Smooth muscle cell (in vitro differentiated cells): ENCODE results near the gene DYNC1H1. TPM values are rescaled to one million over a fixed set of nuclear protein-coding genes. Genes with fewer than 3 reads are reported as not detected.

ENCODE experiments used
- DNase-seq: peaks from one replicate; lab custom pipeline; 2025; ENCODE audit not compliant: unreplicated experiment; lab: John Stamatoyannopoulos, UW
- H2AFZ ChIP-seq: fragments of 200-600 bp; sonication (generic); 2 replicates; pipeline ENCODE4 v1.6.0; 2016; ENCODE audit warnings: antibody characterized with exemption, low read depth, mild to moderate bottlenecking
- H3F3A ChIP-seq: fragments of 200-600 bp; sonication (generic); 2 replicates; pipeline ENCODE4 v1.6.0; 2017; ENCODE audit warnings: antibody characterized with exemption, low read depth
- H3K27ac ChIP-seq: fragments of 200-600 bp; sonication (generic); 2 replicates; pipeline ENCODE4 v1.5.1; 2016; ENCODE audit warnings: low read depth, mild to moderate bottlenecking
- H3K27me3 ChIP-seq: fragments of 200-600 bp; sonication (generic); 2 replicates; pipeline ENCODE4 v1.6.1; 2016; ENCODE audit warnings: low read depth, mild to moderate bottlenecking
- H3K36me3 ChIP-seq: fragments of 200-600 bp; sonication (generic); 2 replicates; pipeline ENCODE4 v1.5.1; 2016; ENCODE audit warnings: low read depth
- H3K4me1 ChIP-seq: fragments of 200-600 bp; sonication (generic); 2 replicates; pipeline ENCODE4 v1.5.1; 2016; ENCODE audit warnings: low read depth
- H3K4me2 ChIP-seq: fragments of 200-600 bp; sonication (generic); 2 replicates; pipeline ENCODE4 v1.6.0; 2016; ENCODE audit warnings: mild to moderate bottlenecking
- H3K4me3 ChIP-seq: fragments of 200-600 bp; sonication (generic); 2 replicates; pipeline ENCODE4 v1.5.1; 2016; ENCODE audit warnings: mild to moderate bottlenecking
- H3K79me2 ChIP-seq: fragments of 200-600 bp; sonication (generic); 2 replicates; pipeline ENCODE4 v1.6.0; 2016; ENCODE audit warnings: low read depth, mild to moderate bottlenecking
- H3K9ac ChIP-seq: fragments of 200-600 bp; sonication (generic); 2 replicates; pipeline ENCODE4 v1.6.0; 2016; ENCODE audit warnings: low read depth
- H3K9me3 ChIP-seq: fragments of 200-600 bp; sonication (generic); replicated peaks from 2 replicates; pipeline ENCODE4 v1.5.1; 2016; ENCODE audit warnings: low read depth
- H4K20me1 ChIP-seq: fragments of 200-600 bp; sonication (generic); 2 replicates; pipeline ENCODE4 v1.6.0; 2016; ENCODE audit warnings: low read depth
- WGBS: methylation state at CpG from one replicate; pipeline ENCODE4 v1.1.7; 2016; ENCODE audit warnings: low lambda C conversion rate; 5-methylcytosine and 5-hydroxymethylcytosine counted together
- polyA plus RNA-seq: library from polyadenylated mRNA; unstranded; fragments of >200 nt; fragmentation: Nextera tagmentation; extraction: Ambion mirVana; gene quantifications from 2 replicates; pipeline ENCODE4 v1.2.1, GENCODE V29; 2016
- total RNA-seq: library from RNA; depleted of rRNA; stranded (reverse); fragments of >200 nt; gene quantifications from 2 replicates; pipeline ENCODE4 v1.2.3, GENCODE V29; 2014
- TF ChIP-seq, protein P1 (sequence below): fragments of 200-600 bp; sonication (generic); IDR thresholded peaks from 2 replicates; pipeline ENCODE4 v1.5.1; 2017; ENCODE audit warnings: borderline replicate concordance, mild to moderate bottlenecking, antibody characterized with exemption; ENCODE audit not compliant: insufficient read depth, poor library complexity, severe bottlenecking

The DYNC1H1 gene
- total and polyA plus RNA-seq, 2 experiments from 2014 or later = 137 to 399 TPM

DNA sequence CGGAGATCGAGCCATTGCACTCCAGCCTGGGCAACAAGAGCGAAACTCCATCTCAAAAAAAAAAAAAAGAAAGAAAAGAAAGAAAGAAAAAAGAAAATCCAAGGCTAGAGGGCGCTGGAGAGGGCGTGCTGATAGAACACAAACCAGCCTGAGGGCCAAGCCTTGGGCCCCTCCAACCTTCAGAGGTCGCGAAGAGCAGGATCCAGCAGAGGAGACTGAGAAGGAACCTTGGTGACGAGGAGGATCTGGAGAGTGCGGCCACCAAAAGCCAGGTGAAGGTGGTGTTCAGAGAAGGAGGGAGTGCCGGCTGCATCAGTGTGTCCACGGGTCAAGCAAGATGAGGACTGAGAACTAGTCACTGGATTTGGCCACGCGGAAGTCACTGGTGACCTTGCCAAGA is 4.1 kb upstream of the DYNC1H1 start:
- DNase-seq = no peak
- Histone ChIP-seq H3K9ac (no peak overlapping the region), H2AFZ (no peak overlapping the region), H3K79me2 (peaks cover 8% of the 10 kb centered on the region), H4K20me1 (peaks cover under 1% of the 10 kb centered on the region), H3K4me1 (no peaks in the 10 kb centered on the region), H3K4me3 (no peak overlapping the region), H3K36me3 (no peaks in the 10 kb centered on the region), H3K9me3 (no peaks in the 10 kb centered on the region), H3K27ac (no peak overlapping the region), H3K4me2 (no peak overlapping the region), H3K27me3 (no peaks in the 10 kb centered on the region), H3F3A (peaks cover 12% of the 10 kb centered on the region)
- WGBS = 61% methylated on average over 13 of the region's 13 CpGs
- TF ChIP-seq, protein P1, sequence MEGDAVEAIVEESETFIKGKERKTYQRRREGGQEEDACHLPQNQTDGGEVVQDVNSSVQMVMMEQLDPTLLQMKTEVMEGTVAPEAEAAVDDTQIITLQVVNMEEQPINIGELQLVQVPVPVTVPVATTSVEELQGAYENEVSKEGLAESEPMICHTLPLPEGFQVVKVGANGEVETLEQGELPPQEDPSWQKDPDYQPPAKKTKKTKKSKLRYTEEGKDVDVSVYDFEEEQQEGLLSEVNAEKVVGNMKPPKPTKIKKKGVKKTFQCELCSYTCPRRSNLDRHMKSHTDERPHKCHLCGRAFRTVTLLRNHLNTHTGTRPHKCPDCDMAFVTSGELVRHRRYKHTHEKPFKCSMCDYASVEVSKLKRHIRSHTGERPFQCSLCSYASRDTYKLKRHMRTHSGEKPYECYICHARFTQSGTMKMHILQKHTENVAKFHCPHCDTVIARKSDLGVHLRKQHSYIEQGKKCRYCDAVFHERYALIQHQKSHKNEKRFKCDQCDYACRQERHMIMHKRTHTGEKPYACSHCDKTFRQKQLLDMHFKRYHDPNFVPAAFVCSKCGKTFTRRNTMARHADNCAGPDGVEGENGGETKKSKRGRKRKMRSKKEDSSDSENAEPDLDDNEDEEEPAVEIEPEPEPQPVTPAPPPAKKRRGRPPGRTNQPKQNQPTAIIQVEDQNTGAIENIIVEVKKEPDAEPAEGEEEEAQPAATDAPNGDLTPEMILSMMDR = peak; percentile 48

DNA sequence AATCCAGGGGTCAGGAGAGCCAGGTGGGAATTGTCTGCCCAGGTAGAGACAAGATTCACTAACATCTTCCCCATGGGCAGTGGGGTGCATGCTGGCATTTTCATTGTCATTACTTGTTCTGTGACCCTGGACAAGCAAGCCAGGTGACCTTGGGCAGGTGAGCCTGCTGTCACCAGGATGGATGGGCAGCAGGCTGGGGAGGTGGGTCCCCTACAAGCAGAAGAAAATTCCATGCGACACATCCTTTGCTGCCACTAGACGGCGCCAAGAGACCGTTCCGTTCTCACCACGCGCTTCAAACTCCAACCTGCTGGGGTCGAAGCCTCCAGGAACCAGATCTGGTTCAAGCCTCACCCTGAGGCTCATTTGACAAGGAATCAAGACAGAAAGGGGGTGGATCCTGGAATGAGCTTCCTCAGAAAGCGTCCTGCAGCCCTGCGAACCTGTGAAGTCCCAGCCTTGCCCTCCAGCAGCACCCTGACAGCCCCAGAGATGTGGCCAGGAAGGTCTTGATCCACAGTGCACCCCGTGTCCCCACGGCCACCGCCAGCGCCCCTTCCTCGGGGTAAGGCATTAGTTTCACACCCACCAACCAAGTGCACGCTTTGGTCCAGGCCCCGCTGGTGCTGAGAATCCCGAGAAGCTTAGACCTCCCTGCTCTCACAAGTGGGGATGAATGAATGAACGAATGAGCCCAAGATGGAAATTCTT is 3.2 kb upstream of the DYNC1H1 start:
- peaks cover 10% of the 10 kb centered on the region for H4K20me1 ChIP-seq
- WGBS = 41% methylated on average over 19 of the region's 19 CpGs
- H3K27ac ChIP-seq = no peak overlapping the region
- no peak overlapping the region for H2AFZ ChIP-seq
- no peaks in the 10 kb centered on the region for H3K36me3 ChIP-seq
- DNase-seq = no peak
- TF ChIP-seq, protein P1 = peak; percentile 74
- no peaks in the 10 kb centered on the region for H3K9me3 ChIP-seq
- peaks cover 17% of the 10 kb centered on the region for H3K79me2 ChIP-seq
- peaks cover 5% of the 10 kb centered on the region for H3K4me1 ChIP-seq
- no peak overlapping the region for H3K4me3 ChIP-seq
- no peak overlapping the region for H3K9ac ChIP-seq
- H3F3A ChIP-seq = peaks cover 12% of the 10 kb centered on the region
- no peak overlapping the region for H3K4me2 ChIP-seq
- H3K27me3 ChIP-seq = no peaks in the 10 kb centered on the region

- peak overlapping the region; percentile 32 for H3K9ac ChIP-seq
- H3K27ac ChIP-seq = peak overlapping the region; percentile 39
- no peaks in the 10 kb centered on the region for H3K27me3 ChIP-seq
- no peak for DNase-seq
- H3K9me3 ChIP-seq = no peaks in the 10 kb centered on the region
- peaks cover 25% of the 10 kb centered on the region for H3K79me2 ChIP-seq
- peaks cover 11% of the 10 kb centered on the region for H3K4me1 ChIP-seq
- H4K20me1 ChIP-seq = peaks cover 17% of the 10 kb centered on the region
- no peaks in the 10 kb centered on the region for H3K36me3 ChIP-seq
- H3F3A ChIP-seq = peaks cover 12% of the 10 kb centered on the region
- H2AFZ ChIP-seq = no peak overlapping the region
- TF ChIP-seq, protein P1 = no peak
- H3K4me3 ChIP-seq = no peak overlapping the region
- whole genome bisulfite sequencing = 89% methylated on average over 9 of the region's 9 CpGs
- H3K4me2 ChIP-seq = peak overlapping the region; percentile 36
Measured at GRCh38 chr14:101961746-101962502, 2.4 kb upstream of the DYNC1H1 start.
